HEK293 (cell line): ENCODE data around the gene KCNJ5.

Source experiments
- CTCF ChIA-PET: fragments of 350-600 bp; formaldehyde crosslinking; extraction: SDS; loops from one replicate; lab custom pipeline; 2021; ENCODE audit warnings: antibody characterized with exemption; lab: Yijun Ruan, JAX
- POLR2A ChIA-PET: fragments of 300-600 bp; formaldehyde crosslinking; extraction: SDS; loops from one replicate; lab custom pipeline; 2020; ENCODE audit warnings: antibody characterized with exemption, inconsistent platforms; lab: Yijun Ruan, JAX
- H3K27ac ChIP-seq: fragments of 200-500 bp; sonication (Bioruptor generic); 2 replicates; pipeline ENCODE4 v1.5.1; 2014; ENCODE audit warnings: low read depth, low read length, control low read depth, inconsistent platforms; ENCODE audit errors: extremely low read depth
- H3K36me3 ChIP-seq, 2 experiments: fragments of 200-500 bp in 1 of 2; sonication (Bioruptor generic) in 1 of 2; 1 replicate in 1 of 2; 2 replicates in 1 of 2; pipeline ENCODE4 v1.5.1; 2014 to 2017; ENCODE audit warnings: inconsistent platforms in 2 of 2, low read length in 2 of 2; ENCODE audit not compliant: control insufficient read depth in 2 of 2, insufficient read depth in 1 of 2
- H3K4me1 ChIP-seq: fragments of 200-500 bp; sonication (Bioruptor generic); 2 replicates; pipeline ENCODE4 v1.5.1; 2014; ENCODE audit warnings: mild to moderate bottlenecking, low read length, inconsistent platforms; ENCODE audit not compliant: control insufficient read depth, insufficient read depth
- H3K4me3 ChIP-seq: 2 replicates; pipeline ENCODE4 v1.5.1; 2011; ENCODE audit warnings: low read depth, mild to moderate bottlenecking, control low read depth, low read length, moderate library complexity
- H3K9me3 ChIP-seq: fragments of 200-500 bp; sonication (Bioruptor generic); 2 replicates; pipeline ENCODE4 v1.5.1; 2014; ENCODE audit warnings: low read depth, low read length, inconsistent platforms; ENCODE audit not compliant: control insufficient read depth, insufficient read depth
- GFI1B ChIP-seq: fragments of 450-650 bp; formaldehyde crosslinking; IDR thresholded peaks from 2 replicates; pipeline ENCODE4 v1.5.1; 2016; ENCODE audit warnings: missing biosample characterization, missing genetic modification characterization
- GLI4 ChIP-seq: fragments of 450-650 bp; formaldehyde crosslinking; IDR thresholded peaks from 2 replicates; pipeline ENCODE4 v1.5.1; 2016; ENCODE audit warnings: missing biosample characterization, missing genetic modification characterization
- HOXA7 ChIP-seq: sonication (generic); formaldehyde crosslinking; IDR thresholded peaks from 2 replicates; pipeline ENCODE4 v1.8.1; 2022; ENCODE audit warnings: missing genetic modification reagents, borderline replicate concordance
- SCRT1 ChIP-seq: fragments of 450-650 bp; formaldehyde crosslinking; IDR thresholded peaks from 2 replicates; pipeline ENCODE4 v1.5.1; 2016; ENCODE audit warnings: missing biosample characterization, missing genetic modification characterization, borderline replicate concordance
- ZFHX2 ChIP-seq: fragments of 450-650 bp; formaldehyde crosslinking; conservative IDR thresholded peaks from 2 replicates; pipeline ENCODE4 v1.5.1; 2016; ENCODE audit warnings: missing biosample characterization, missing genetic modification characterization
- ZFP69B ChIP-seq: fragments of 450-650 bp; formaldehyde crosslinking; IDR thresholded peaks from 2 replicates; pipeline ENCODE4 v1.5.1; 2016; ENCODE audit warnings: missing biosample characterization, missing genetic modification characterization
- ZNF157 ChIP-seq: fragments of 450-650 bp; formaldehyde crosslinking; IDR thresholded peaks from 2 replicates; pipeline ENCODE4 v1.5.1; 2016; ENCODE audit warnings: missing biosample characterization, missing genetic modification characterization
- ZNF16 ChIP-seq: fragments of 450-650 bp; formaldehyde crosslinking; IDR thresholded peaks from 2 replicates; pipeline ENCODE4 v1.5.1; 2016; ENCODE audit warnings: low read depth, missing biosample characterization, missing genetic modification characterization
- ZNF175 ChIP-seq: fragments of 450-650 bp; formaldehyde crosslinking; IDR thresholded peaks from 2 replicates; pipeline ENCODE4 v1.5.1; 2016; ENCODE audit warnings: missing biosample characterization, missing genetic modification characterization
- ZNF184 ChIP-seq: fragments of 450-650 bp; IDR thresholded peaks from 2 replicates; pipeline ENCODE4 v1.5.1; 2018; ENCODE audit warnings: missing biosample characterization, mild to moderate bottlenecking, missing genetic modification characterization
- ZNF248 ChIP-seq: fragments of 450-650 bp; formaldehyde crosslinking; IDR thresholded peaks from 2 replicates; pipeline ENCODE4 v1.5.1; 2017; ENCODE audit warnings: missing biosample characterization, missing genetic modification characterization
- ZNF350 ChIP-seq: fragments of 450-650 bp; formaldehyde crosslinking; IDR thresholded peaks from 2 replicates; pipeline ENCODE4 v1.5.0; 2017; ENCODE audit warnings: missing biosample characterization, mild to moderate bottlenecking, missing genetic modification characterization
- ZNF37A ChIP-seq: fragments of 450-650 bp; IDR thresholded peaks from 2 replicates; pipeline ENCODE4 v1.5.1; 2018; ENCODE audit warnings: missing biosample characterization, missing genetic modification characterization
- ZNF391 ChIP-seq: fragments of 450-650 bp; formaldehyde crosslinking; IDR thresholded peaks from 2 replicates; pipeline ENCODE4 v1.5.1; 2016; ENCODE audit warnings: low read depth, missing biosample characterization, missing genetic modification characterization, borderline replicate concordance
- ZNF449 ChIP-seq: fragments of 450-650 bp; formaldehyde crosslinking; IDR thresholded peaks from 2 replicates; pipeline ENCODE4 v1.5.1; 2017; ENCODE audit warnings: missing biosample characterization, mild to moderate bottlenecking, missing genetic modification characterization, moderate library complexity
- ZNF513 ChIP-seq: fragments of 450-650 bp; IDR thresholded peaks from 2 replicates; pipeline ENCODE4 v1.5.1; 2018; ENCODE audit warnings: missing biosample characterization, missing genetic modification characterization
- ZNF610 ChIP-seq: fragments of 450-650 bp; formaldehyde crosslinking; IDR thresholded peaks from 2 replicates; pipeline ENCODE4 v1.5.1; 2016; ENCODE audit warnings: missing biosample characterization, missing genetic modification characterization, borderline replicate concordance
- ZNF677 ChIP-seq: fragments of 450-650 bp; IDR thresholded peaks from 2 replicates; pipeline ENCODE4 v1.5.0; 2018; ENCODE audit warnings: missing biosample characterization, mild to moderate bottlenecking, missing genetic modification characterization, moderate library complexity
- ZNF701 ChIP-seq: fragments of 450-650 bp; formaldehyde crosslinking; IDR thresholded peaks from 2 replicates; pipeline ENCODE4 v1.5.1; 2016; ENCODE audit warnings: missing biosample characterization, missing genetic modification characterization
- ZNF837 ChIP-seq: fragments of 450-650 bp; formaldehyde crosslinking; IDR thresholded peaks from 2 replicates; pipeline ENCODE4 v1.5.1; 2016; ENCODE audit warnings: missing biosample characterization, missing genetic modification characterization
- ZSCAN23 ChIP-seq: fragments of 450-650 bp; formaldehyde crosslinking; IDR thresholded peaks from 2 replicates; pipeline ENCODE4 v1.5.1; 2016; ENCODE audit warnings: missing biosample characterization, missing genetic modification characterization
- ZSCAN30 ChIP-seq: fragments of 450-650 bp; IDR thresholded peaks from 2 replicates; pipeline ENCODE4 v1.5.1; 2018; ENCODE audit warnings: missing biosample characterization, mild to moderate bottlenecking, missing genetic modification characterization, moderate library complexity
- ZSCAN5A ChIP-seq: fragments of 450-650 bp; formaldehyde crosslinking; IDR thresholded peaks from 2 replicates; pipeline ENCODE4 v1.5.1; 2016; ENCODE audit warnings: missing biosample characterization, missing genetic modification characterization

The KCNJ5 gene

GRCh38 chr11:128941573-128942271 lies 50.6 kb downstream of the KCNJ5 start:
- ChIA-PET CTCF (interaction anchor here (0.6 to 1.1 kb wide), 3 partner anchors 15 to 648 kb away, joined by 3 to 6 read pairs (median 3); no protein-coding TSS in a partner anchor), POLR2A (no interaction called here)
- no peaks in the 10 kb centered on the region for H3K36me3 ChIP-seq
- H3K4me1 ChIP-seq = no peaks in the 10 kb centered on the region
- no peak overlapping the region for H3K4me3 ChIP-seq
- no peak overlapping the region for H3K27ac ChIP-seq
- no peak for TF ChIP-seq GLI4 (tag by site-specific recombination)
- TF ChIP-seq ZFHX2 (tag by site-specific recombination) = 0 out of 2 replicates have a peak, but pooled peaks have one; percentile 9
- no peaks in the 10 kb centered on the region for H3K9me3 ChIP-seq

GRCh38 chr11:128942272-128942612 lies 51.1 kb downstream of the KCNJ5 start:
- Histone ChIP-seq H3K4me1 (no peaks in the 10 kb centered on the region), H3K27ac (no peak overlapping the region), H3K4me3 (no peak overlapping the region), H3K9me3 (no peaks in the 10 kb centered on the region), H3K36me3 (no peaks in the 10 kb centered on the region)
- TF ChIP-seq GFI1B = no peak
- TF ChIP-seq SCRT1 (tag by site-specific recombination) = no peak
- TF ChIP-seq ZNF175 (tag by site-specific recombination) = no peak
- no peak for TF ChIP-seq ZNF350 (tag by site-specific recombination)
- TF ChIP-seq ZFP69B (tag by site-specific recombination) = no peak
- TF ChIP-seq ZNF391 (tag by site-specific recombination) = no peak
- CTCF ChIA-PET = interaction anchor here (0.6 to 1.1 kb wide), 2 partner anchors 58 to 647 kb away, joined by 3 to 6 read pairs; no protein-coding TSS in a partner anchor
- POLR2A ChIA-PET = no interaction called here

- no peaks in the 10 kb centered on the region for H3K4me1 ChIP-seq
- TF ChIP-seq ZNF449 (no peak), ZNF837 (tag by site-specific recombination) (no peak), ZSCAN5A (tag by site-specific recombination) (no peak), ZNF37A (tag by site-specific recombination) (no peak)
- H3K9me3 ChIP-seq = no peaks in the 10 kb centered on the region
- no peak within 1 kb of the TSS for H3K4me3 ChIP-seq
- no peaks in the 10 kb centered on the region for H3K36me3 ChIP-seq
- CTCF ChIA-PET = interaction anchor here (1.7 kb wide), 1 partner anchor 57 kb away, joined by 7 read pairs; no protein-coding TSS in a partner anchor
- POLR2A ChIA-PET = no interaction called here
- no peak within 1 kb of the TSS for H3K27ac ChIP-seq
Observed at GRCh38 chr11:128942817-128943427, 51.8 kb downstream of the KCNJ5 start, which contains the start of gene TP53AIP1. Gene TP53AIP1, minus strand, starts transcription at chr11:128942871. Its CDS starts 5,053 bp downstream, at chr11:128937818.

GRCh38 chr11:128943428-128943976 lies 52.3 kb downstream of the KCNJ5 start:
- ChIA-PET POLR2A (no interaction called here), CTCF (interaction anchor here (1.6 to 1.7 kb wide), 2 partner anchors 51 to 57 kb away, joined by 3 to 7 read pairs; no protein-coding TSS in a partner anchor)
- Histone ChIP-seq H3K27ac (no peak overlapping the region), H3K36me3 (no peaks in the 10 kb centered on the region), H3K4me3 (no peak overlapping the region), H3K9me3 (no peaks in the 10 kb centered on the region), H3K4me1 (no peaks in the 10 kb centered on the region)
- TF ChIP-seq ZNF16 (tag by site-specific recombination) = no peak
- no peak for TF ChIP-seq ZNF157 (tag by site-specific recombination)
- TF ChIP-seq GFI1B = no peak
- no peak for TF ChIP-seq ZSCAN23 (tag by site-specific recombination)
- no peak for TF ChIP-seq ZNF248 (tag by site-specific recombination)
- no peak for TF ChIP-seq ZNF184 (tag by site-specific recombination)
- TF ChIP-seq ZNF610 = no peak
- TF ChIP-seq ZNF677 (tag by site-specific recombination) = no peak
- no peak for TF ChIP-seq ZNF701
- TF ChIP-seq ZSCAN30 (tag by site-specific recombination) = no peak
- TF ChIP-seq HOXA7 (CRISPR knock-in tag) = no peak
- no peak for TF ChIP-seq ZNF513
